ENCODE measurements around the gene CSN2.
A peak's percentile ranks its signal among the peaks of the same experiment; 100 is the strongest.

CSN2 gene

GRCh38 chr4:69920874-69921273, 44.7 kb downstream of the CSN2 start:
- no peak overlapping the region for H3K4me3 ChIP-seq (replicated peaks; ENCODE audit: insufficient read depth, low read length)
- DNase-seq (ENCODE audit: low read depth in 1 of 2, low spot score in 1 of 2): no peak
- H3K27ac ChIP-seq (replicated peaks): no peak overlapping the region
- H3K27me3 ChIP-seq (ENCODE audit: insufficient read depth, poor library complexity, severe bottlenecking): no peaks in the 10 kb centered on the region
- TF ChIP-seq REST (IDR thresholded peaks at IDR 0.05; ENCODE audit: insufficient replicate concordance, low read depth) (no peak), SPI1 (IDR thresholded peaks at IDR 0.05; ENCODE audit: borderline replicate concordance, low read depth) (no peak), GABPA (IDR thresholded peaks at IDR 0.05; ENCODE audit: low read depth) (no peak), POLR2AphosphoS5 (IDR thresholded peaks at IDR 0.05; ENCODE audit: low read depth) (no peak)
- TF ChIP-seq, protein P1, sequence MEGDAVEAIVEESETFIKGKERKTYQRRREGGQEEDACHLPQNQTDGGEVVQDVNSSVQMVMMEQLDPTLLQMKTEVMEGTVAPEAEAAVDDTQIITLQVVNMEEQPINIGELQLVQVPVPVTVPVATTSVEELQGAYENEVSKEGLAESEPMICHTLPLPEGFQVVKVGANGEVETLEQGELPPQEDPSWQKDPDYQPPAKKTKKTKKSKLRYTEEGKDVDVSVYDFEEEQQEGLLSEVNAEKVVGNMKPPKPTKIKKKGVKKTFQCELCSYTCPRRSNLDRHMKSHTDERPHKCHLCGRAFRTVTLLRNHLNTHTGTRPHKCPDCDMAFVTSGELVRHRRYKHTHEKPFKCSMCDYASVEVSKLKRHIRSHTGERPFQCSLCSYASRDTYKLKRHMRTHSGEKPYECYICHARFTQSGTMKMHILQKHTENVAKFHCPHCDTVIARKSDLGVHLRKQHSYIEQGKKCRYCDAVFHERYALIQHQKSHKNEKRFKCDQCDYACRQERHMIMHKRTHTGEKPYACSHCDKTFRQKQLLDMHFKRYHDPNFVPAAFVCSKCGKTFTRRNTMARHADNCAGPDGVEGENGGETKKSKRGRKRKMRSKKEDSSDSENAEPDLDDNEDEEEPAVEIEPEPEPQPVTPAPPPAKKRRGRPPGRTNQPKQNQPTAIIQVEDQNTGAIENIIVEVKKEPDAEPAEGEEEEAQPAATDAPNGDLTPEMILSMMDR (IDR thresholded peaks at IDR 0.05; ENCODE audit: insufficient read depth, low read length): no peak

- peak in 1 of 2 experiments; percentile 2 for DNase-seq (ENCODE audit: low read depth in 1 of 2, low spot score in 1 of 2)
- Histone ChIP-seq H3K27ac (replicated peaks) (no peak overlapping the region), H3K27me3 (ENCODE audit: insufficient read depth, poor library complexity, severe bottlenecking) (no peaks in the 10 kb centered on the region), H3K4me3 (replicated peaks; ENCODE audit: insufficient read depth, low read length) (no peak overlapping the region)
- TF ChIP-seq POLR2AphosphoS5 (IDR thresholded peaks at IDR 0.05; ENCODE audit: low read depth) (no peak), SPI1 (IDR thresholded peaks at IDR 0.05; ENCODE audit: borderline replicate concordance, low read depth) (no peak), GABPA (IDR thresholded peaks at IDR 0.05; ENCODE audit: low read depth) (no peak), REST (IDR thresholded peaks at IDR 0.05; ENCODE audit: insufficient replicate concordance, low read depth) (no peak)
- TF ChIP-seq, protein P1 (IDR thresholded peaks at IDR 0.05; ENCODE audit: insufficient read depth, low read length): no peak
These were observed 55.3 kb downstream of the CSN2 start for GRCh38 chr4:69910016-69910782.

DNA sequence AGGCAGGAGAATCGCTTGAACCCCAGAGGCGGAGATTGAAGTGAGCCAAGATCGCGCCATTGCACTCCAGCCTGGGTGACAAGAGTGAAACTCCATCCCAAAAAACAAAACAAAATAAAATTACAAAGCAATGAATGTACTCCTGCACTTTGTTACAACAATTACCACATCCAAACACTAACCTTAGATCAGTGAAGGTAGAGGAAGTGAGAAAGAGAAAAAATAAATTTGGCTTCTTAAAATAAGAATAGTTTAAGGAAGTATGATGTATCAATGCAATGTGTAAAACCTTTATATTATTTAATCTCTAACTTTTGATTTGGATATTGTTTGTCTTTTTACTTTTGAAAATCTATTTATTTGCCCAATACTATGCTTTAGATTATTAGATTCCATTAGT, 56.3 kb downstream of the CSN2 start:
- Histone ChIP-seq H3K27me3 (ENCODE audit: insufficient read depth, poor library complexity, severe bottlenecking) (no peaks in the 10 kb centered on the region), H3K4me3 (replicated peaks; ENCODE audit: insufficient read depth, low read length) (no peak overlapping the region), H3K27ac (replicated peaks) (no peak overlapping the region)
- TF ChIP-seq REST (IDR thresholded peaks at IDR 0.05; ENCODE audit: insufficient replicate concordance, low read depth) (no peak), GABPA (IDR thresholded peaks at IDR 0.05; ENCODE audit: low read depth) (no peak), SPI1 (IDR thresholded peaks at IDR 0.05; ENCODE audit: borderline replicate concordance, low read depth) (no peak), POLR2AphosphoS5 (IDR thresholded peaks at IDR 0.05; ENCODE audit: low read depth) (no peak)
- TF ChIP-seq, protein P1 (IDR thresholded peaks at IDR 0.05; ENCODE audit: insufficient read depth, low read length): no peak
- peak in 1 of 2 experiments; percentile 4 for DNase-seq (ENCODE audit: low read depth in 1 of 2, low spot score in 1 of 2)
